Measurements from ENCODE around the gene PDRG1. TPM values are rescaled to one million over a fixed set of nuclear protein-coding genes. Genes with fewer than 3 reads are reported as not detected.

Gene PDRG1
- 13.4 and 15.4 TPM in 2 replicates for total RNA-seq

DNA sequence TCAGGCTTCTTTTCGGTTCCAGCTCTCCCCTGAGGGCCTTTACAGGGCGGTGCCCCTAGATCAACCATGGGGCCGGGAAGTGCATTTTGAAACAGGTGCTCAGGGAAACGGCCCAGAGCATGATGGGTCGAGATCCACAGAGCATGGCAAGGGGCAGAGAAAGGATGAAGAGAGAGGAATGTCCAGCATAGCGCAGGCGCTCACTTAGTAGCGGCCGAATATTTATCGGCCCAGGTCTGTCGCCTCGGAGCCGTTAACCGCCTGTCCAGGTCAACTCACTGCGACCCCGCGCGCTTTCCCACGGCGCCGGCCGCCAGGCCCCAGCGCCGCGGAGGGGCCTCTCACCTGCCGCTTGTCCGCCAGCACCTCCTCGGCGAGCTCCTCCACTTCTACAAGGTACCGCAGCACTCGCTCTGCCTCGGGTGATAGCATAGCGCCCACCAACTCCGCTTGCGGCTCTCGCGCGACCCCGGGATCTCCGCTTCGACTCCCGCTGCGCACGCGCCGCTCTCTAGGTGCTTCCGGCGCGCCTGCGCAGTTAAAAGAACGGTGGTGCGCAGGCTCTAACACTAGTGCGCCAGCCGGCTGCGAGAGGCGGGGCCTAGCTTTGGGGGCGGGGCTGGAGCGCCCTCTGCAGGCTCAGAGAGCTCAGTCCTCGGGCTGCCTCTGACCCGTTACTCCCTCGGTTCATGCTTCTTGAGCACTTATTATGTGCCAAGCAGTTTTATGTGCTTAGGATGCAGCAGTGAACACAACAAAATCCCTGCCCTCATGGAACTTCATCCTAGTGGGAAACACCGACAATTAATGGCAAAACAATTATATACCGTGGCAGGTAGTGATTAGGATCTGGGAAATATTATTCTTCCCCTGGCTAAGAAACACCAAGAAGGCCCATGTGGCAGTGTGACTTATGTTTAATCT, at the start of gene PDRG1:
PDRG1 (minus strand) TSS at position 517 of the 924 bp plus-strand sequence; CDS start at position 432, 85 bp downstream.
- intact Hi-C loops (cut with micrococcal nuclease): loop anchor here (1.0 to 5.0 kb wide), 5 partner anchors 17 to 407 kb away; partner anchors contain the start of genes ASXL1, PLAGL2, POFUT1 and XKR7

DNA sequence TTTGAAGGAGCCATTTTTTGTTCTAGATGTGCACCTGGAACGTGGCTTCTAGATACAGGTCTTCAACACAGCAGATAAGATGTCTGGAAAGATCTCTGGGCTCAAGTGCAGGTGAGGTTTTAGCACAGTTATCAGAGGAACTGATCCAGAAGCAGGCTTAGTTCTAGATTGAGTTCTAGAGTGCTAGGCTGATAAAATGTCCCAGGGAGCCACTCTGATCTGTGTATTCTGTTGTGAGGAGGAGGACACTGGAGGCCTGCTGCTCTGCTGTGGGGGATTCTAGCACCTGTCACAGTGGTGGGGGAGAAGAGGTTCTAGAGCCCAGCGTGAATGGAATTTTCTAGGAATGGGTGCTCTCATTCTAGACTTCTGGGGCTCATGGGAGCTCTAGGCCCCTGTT, 46.4 kb upstream of the PDRG1 start:
- intact Hi-C loops (cut with micrococcal nuclease): no loop called here

DNA sequence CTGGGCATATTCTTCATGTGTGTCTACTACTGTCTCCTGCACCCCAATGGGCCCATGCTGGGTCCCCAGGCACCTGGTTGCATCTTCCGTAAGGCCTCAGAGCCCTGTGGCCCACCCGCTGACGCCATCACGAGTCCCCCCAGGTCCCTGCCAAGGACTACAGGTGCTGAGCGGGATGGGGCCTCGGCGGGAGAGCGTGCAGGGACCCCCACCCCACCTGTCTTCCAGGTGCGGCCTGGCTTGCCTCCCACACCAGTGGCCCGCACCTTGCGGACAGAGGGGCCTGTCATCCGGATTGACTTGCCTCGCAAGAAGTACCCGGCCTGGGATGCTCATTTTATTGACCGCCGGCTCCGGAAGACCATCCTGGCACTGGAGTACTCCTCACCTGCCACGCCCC, 45.1 kb upstream of the PDRG1 start:
- intact Hi-C loops (cut with micrococcal nuclease): no loop called here

DNA sequence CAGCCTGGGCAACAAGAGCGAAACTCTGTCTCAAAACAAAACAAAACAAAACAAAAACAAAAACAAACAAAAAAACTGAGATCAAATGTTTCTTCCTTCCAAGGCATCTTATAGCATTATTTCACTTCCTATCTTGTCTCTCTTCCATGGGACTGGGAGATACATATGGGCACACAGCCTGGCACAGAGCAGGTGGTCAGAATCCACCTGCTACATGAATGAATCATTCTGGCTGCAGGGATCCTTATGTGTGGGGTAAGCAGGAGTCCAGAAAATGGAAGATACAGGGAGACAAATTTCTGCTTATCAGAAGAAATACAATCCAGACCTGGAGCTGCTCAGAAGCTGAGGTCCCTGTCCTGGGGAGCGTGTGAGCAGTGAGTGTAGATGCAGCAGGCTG, 40.2 kb upstream of the PDRG1 start:
- intact Hi-C loops (cut with micrococcal nuclease): no loop called here

DNA sequence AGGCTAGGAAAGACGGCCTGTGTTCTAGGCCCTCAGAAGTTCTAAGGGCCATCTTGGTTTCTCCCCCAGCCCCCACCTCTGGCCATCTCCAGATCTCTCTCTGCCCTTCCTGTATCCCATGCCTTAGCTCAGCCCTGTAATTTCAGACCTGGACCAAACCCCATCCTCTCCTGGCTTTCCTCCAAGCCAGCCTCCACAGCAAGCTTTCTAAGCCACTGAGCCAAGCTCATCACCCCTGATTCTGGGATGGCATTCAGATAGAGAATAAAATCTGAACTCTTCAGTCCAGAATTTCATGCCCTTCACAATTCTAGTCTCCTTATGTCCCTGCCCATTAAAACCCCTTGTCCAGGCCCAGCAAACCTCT, 39.5 kb upstream of the PDRG1 start:
- intact Hi-C loops (cut with micrococcal nuclease): no loop called here

DNA sequence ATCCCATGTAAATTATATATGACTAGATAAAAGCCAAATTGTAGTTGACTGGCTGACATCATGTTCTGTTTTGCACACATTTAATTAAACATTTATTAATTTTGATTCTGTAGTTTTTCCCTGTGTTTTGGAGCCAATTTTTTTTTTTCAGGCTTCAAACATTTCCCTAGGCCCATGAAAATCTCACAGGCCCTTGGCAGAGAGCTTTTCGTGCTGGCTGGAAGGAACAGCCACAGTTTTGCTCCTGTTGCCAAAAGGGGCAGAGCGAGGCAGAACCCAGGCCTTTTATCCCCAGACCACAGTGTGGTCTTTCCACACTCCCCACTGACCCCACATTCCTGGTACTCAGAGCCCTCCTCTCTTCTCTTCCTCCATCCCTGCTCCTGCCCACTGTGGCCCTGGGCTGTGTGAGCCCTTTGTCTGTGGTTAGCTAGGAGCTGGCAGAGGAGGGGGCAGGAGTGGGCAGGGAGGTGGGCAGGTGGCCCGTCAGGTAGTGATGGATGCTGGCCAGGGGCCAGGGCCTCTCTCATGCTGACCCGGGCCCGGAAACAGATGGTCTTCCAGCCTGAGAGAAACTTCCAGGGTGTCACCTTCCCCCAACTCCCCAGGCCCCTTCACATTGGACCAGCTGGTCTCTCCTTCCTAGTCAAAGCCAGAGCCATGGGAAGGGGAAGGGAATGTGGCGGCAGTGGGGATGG, 38.9 kb upstream of the PDRG1 start:
- intact Hi-C loops (cut with micrococcal nuclease): no loop called here

DNA sequence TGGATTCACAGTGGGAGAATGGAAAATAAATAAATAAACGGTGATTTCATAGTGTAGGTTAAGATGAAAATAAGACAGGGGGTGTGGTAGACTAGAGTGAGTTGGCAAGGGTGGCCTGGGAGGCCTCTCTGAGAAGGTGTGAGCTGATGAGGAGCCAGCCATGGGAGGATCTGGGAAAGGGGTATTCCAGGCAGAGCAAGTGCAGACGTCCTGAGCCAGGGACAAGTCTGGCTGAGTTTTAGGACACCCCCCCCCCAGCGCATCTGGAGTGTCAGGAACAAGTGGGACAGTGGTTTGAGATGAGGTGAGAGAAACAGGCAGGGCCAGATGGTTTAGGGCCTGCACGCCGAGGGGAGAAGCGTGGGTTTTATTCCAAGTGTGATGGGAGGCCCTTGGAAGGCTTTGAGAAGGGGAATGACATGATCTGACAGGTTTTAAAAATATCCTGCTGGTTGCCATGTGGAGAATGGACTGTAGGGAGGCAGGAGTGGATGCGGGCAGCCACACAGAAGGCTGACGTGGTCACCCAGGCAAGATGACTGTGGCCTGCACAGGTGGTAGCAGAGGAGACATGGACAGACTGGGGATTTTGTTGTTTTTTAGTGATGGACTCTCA, 37.3 kb upstream of the PDRG1 start:
- intact Hi-C loops (cut with micrococcal nuclease): no loop called here

DNA sequence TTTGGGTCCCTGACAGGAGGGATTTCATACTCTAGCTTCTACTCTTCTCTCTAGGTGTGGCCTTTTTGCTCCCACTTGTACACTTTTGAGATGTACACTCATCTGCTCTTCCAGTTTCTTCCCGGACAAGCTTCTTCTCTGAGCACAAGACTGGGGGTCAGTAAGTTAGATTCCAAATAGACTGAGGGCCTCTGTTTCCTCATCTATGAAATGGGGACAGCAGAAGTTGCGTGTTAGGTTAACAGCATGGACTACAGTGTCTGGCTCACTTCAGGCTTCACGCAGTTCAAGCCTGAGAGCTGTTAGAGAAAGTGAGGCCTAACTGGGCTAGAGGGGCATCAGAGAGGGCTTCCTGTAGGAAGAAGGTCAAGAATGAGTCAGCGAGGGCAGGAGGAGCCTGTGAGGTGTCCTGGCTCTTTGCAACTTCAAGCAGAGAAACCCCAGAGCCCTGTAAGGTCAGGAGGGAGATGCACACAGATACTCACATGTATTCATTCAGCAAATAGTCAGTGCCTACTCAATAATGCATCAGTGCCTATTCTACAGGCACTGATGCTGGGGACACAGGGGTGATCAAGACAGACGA, 36.7 kb upstream of the PDRG1 start:
- intact Hi-C loops (cut with micrococcal nuclease): no loop called here

DNA sequence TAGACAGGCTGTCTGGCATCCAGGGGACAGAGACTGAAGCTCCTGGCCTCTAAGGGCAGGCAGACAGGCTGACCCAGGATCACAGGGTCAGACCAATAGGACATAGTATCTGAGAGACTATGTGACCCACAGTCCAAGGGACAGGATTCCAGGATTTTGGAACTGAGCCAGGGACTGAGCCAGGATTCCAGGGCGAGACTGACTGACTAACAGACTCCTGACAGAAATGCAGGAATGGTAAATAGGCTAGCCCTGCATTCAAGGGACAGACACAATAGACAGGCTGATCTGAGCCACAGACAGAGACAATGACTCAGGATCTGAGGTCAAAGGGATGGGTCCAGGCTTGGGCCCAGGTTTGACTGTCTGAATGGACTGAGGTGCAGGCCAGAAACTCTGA, 35.9 kb upstream of the PDRG1 start:
- intact Hi-C loops (cut with micrococcal nuclease): no loop called here

DNA sequence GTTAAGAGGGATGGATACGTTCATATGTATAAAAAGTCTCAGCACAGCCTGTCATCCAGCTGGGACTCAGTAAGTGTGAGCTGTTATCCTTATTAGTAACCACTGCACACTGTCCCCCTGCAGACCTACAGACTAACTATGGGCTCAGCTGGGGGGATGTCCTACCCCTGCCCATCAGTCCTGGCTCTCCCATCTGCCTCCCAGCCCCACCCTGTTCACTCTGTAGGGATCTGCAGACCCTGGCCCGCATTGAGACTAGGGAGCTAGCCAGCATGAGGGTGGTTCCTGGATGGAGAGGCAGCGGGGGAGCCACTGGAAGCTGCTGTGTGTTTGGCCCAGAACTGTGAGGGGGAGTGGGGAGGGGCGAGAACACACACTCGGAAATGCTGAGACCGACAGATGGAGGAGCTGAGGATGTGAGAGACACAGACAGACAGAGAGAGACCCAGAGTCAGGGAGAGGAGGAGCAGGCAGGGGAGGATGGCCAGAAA, 33.2 kb upstream of the PDRG1 start:
- intact Hi-C loops (cut with micrococcal nuclease): no loop called here

DNA sequence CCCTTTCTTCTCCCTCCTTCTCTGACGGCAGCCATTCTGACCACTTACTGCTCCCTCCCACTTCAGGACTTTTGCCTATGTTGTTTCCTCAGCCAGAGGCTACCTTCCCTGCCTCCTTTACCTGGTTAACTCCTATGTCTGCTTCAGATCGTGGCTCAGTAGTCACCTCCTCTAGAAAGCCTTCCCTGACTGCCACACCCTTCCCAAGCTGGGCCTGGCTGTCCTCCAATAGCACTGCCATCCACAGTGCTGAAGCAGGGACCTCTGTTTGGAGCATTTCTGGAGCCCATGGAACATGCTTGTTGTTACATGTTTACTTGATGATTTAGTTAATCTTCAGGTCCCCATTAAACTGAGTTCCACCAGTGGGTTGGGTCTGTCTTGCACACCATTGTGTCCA, 29.9 kb upstream of the PDRG1 start:
- intact Hi-C loops (cut with micrococcal nuclease): no loop called here

DNA sequence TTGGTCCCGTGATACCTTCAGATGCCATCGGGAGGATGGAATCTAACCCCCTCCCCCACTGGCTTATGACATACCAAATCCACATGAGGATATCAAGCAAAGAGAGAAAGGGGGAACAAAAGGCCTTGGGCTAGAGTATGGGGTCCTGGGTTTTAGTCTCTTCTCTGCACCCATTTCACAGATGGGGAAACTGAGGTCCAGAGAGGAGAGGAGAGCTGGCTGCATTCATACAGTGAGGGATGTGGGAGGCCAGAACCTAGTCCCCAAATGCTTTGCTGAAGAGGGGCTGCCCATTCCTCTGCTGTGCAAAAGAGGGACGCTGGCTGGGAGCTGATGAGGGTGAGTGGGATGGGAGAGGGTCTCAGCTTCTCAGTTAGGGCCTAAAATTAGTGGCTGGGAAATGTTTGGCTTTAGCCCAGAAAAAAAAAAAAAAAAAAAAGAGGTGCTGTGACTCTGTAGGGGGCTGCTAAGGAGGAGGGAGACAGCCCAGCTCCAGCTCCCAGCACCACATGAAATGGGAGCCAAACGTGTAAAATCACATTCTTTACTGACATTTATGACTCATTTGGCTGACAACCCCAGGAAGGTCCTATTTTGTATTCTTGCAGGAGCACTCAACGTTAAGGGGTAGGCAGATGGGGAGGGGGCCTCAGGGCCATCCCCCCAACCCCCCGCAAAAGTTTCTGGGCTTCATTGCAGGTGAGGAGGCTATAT, 28.0 kb upstream of the PDRG1 start:
- intact Hi-C loops (cut with micrococcal nuclease): no loop called here

DNA sequence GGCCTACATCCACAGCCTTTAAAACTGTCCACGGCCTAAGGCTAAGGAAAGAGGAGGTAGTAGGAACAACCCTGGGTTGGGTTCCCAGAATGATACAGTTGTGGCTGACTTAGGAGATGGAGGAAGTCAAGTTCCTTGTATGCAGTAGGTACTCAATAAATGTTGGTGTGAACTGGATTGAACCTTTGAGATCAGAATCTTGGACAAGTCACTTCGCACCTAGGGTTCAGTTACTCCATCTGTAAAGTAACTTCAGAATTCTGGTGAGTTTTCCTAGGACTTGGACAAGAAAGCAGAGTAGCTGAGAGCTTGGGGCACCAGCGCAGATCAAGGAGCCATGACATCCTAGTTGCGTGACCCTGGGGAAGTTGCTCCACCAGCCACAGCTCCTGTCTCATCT, 25.2 kb upstream of the PDRG1 start:
- intact Hi-C loops (cut with micrococcal nuclease): no loop called here

DNA sequence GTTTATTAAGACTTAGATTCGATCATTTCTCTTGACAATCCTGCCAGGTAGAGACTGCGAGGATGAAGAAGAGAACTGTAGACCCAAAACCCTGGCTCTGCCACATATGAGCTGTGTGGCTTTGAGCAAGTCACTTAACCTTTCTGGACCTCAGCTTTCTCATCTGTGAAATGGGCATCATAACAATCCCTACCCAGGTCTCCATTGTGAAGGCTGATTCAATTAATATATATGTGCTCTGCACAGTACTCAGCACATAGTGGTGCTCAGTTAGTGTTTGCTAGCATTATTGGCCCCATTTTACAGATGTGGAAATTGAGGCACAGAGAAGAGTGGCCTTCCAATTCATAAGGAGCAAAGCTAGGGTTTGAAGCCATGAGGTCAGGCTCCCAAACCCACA, 24.0 kb upstream of the PDRG1 start:
- intact Hi-C loops (cut with micrococcal nuclease): no loop called here

DNA sequence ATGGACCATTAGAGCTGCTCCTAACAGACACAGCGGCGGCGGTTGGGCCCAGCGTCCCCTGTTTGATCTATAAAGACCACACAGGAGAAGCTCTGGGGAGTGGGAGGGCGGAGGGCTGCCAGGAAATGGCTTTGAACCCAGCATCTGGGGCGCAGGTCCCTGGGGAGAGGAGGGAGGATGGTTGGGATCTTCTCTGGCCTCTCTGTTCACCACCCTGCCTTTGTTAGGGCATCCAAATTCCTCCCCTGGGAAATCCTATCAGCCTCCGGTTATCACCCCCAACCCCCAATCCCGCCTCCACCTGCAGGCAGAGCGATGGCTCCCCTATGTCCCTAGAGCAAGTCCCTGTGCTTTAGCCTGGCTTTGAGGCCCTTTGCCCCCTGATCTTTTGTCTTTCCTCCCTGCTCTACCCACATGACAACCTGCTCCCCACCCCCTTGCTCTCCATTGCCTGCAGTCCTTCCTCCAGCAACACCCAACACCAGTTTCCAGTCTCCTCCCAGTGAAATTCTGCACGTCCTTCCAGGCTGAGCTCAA, 23.2 kb upstream of the PDRG1 start:
- intact Hi-C loops (cut with micrococcal nuclease): no loop called here

DNA sequence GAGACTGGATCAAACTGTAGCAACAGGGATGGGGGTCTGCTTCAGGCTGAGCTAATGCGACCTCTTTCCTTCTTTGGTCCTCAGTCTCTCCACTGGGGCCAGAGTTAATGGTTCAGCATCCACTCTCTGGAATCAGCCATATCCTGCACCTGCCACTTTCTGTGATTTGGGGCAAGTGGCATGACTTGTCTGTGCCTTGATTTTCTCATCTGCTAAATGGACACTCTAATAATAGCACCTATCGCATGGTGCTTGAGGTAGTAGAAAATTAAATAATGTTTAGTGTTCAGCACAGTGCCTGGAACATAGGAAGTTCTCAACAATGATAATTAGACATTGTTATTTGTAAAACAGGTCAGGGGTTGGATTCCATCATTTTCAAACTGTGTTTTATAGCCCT, 22.4 kb upstream of the PDRG1 start:
- intact Hi-C loops (cut with micrococcal nuclease): no loop called here

DNA sequence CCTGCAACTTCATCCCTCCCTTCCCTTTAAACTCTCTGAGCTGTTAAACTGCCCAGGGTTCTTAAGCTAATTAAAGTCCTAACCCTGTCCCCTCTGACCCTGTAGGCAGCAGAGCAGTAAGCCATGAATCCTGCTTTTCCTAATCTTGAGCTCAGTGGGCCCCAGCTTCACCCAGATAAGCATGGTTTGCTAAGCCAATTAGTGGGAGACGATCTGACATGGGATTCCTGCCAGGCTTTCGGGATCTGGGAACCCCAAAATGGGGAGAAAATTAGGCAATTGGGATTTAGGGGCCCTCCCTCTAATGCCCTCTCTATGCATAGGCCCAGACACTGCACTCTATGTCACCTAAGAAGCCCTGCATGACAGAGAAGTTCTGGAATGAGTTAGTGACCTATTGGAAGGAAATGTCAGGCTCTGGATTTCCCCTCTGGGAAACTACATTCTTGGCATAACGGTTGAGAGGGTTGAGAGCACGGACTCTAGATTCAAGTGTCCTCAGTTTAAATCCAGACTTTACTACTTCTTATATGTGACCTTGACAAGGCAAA, 20.7 kb upstream of the PDRG1 start:
- intact Hi-C loops (cut with micrococcal nuclease): no loop called here

DNA sequence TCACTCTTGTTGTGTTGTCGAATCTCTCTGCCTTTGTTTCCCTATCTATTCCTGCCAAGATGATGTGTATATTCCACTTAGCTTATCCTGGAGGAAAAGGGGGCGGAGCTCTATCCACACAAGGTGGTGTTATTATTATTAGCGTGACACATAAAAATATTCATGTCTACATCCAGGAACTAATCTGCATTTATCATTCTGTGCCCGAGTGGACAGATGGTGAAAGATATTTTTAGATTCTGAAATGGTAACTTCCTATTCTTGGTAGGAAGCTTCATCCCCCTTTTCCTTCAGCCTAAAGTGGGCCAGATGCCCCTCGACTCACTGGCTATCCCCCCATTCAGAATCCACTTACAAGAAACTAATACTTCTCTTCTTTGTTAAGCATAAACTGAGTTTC, 18.1 kb upstream of the PDRG1 start:
- intact Hi-C loops (cut with micrococcal nuclease): loop anchor here (2.0 kb wide), 1 partner anchor 17 kb away; the partner anchor contains the start of gene PDRG1

DNA sequence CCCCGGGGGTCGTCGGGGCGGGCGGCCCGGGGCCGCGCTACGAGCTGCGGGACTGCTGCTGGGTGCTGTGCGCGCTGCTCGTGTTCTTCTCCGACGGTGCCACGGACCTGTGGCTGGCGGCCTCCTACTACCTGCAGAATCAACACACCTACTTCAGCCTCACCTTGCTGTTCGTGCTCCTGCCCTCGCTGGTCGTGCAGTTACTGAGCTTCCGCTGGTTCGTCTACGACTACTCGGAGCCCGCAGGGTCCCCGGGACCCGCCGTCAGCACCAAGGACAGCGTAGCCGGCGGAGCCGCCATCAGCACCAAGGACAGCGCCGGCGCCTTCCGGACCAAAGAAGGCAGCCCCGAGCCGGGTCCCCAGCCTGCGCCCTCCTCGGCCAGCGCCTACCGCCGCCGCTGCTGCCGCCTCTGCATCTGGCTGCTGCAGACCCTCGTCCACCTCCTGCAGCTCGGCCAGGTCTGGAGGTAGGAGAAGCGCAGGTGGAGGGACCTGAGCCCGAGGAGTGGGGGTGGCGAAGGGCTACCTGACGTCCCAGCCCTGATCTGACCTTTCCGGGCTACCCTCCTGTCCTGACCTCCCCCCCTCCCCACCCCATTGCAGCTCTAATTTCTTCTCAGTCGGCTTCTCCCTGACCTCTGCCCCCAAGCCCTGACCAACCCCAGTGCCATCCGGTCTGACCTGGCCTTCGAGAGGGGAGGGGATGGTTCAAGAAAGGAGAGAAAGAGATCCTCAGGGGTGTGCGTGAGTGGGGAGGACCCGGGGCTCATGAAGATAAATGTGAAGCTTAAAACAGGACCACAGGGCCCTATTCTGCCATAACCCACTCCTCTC, 16.7 kb upstream of the PDRG1 start:
- intact Hi-C loops (cut with micrococcal nuclease): loop anchor here (2.0 kb wide), 1 partner anchor 16 kb away; the partner anchor contains the start of gene PDRG1
